ENCODE measurements around the gene ARSJ. TPM values are rescaled to one million over a fixed set of nuclear protein-coding genes. Genes with fewer than 3 reads are reported as not detected.

Gene ARSJ
- total RNA-seq, 1 experiment from 2014 or later, result 23.5 TPM

Other genes starting within 250 kb of the ARSJ start
- 14.8 and 24.4 TPM in 2 replicates for gene CAMK2D, start 217.9 kb downstream of the ARSJ start, total RNA-seq (2014; rRNA removed; shearing (Covaris generic))